SK-N-SH treated with all-trans-retinoic acid at 6 μM for 48 hours (cell line): ENCODE measurements around the gene UBASH3B.

ENCODE experiments used
- CREB5 ChIP-seq: fragments of 250-450 bp; sonication (Bioruptor Pico); IDR thresholded peaks from 2 replicates; pipeline ENCODE4 v1.5.1; 2020; ENCODE audit warnings: low read depth, mild to moderate bottlenecking, moderate library complexity
- GLIS3 ChIP-seq: fragments of 250-450 bp; sonication (Bioruptor Pico); IDR thresholded peaks from 2 replicates; pipeline ENCODE4 v1.5.0; 2020; ENCODE audit warnings: mild to moderate bottlenecking, moderate library complexity
- ISL1 ChIP-seq: fragments of 250-450 bp; sonication (Bioruptor Pico); IDR thresholded peaks from 2 replicates; pipeline ENCODE4 v2.1.2; 2022; ENCODE audit warnings: mild to moderate bottlenecking, moderate library complexity
- PATZ1 ChIP-seq: fragments of 250-450 bp; sonication (Bioruptor Pico); IDR thresholded peaks from 2 replicates; pipeline ENCODE4 v1.8.0; 2020; ENCODE audit warnings: mild to moderate bottlenecking, moderate library complexity, borderline replicate concordance
- POU6F1 ChIP-seq: fragments of 250-450 bp; sonication (Bioruptor Pico); IDR thresholded peaks from 2 replicates; pipeline ENCODE4 v1.8.0; 2021; ENCODE audit warnings: low read depth, mild to moderate bottlenecking, moderate library complexity, borderline replicate concordance
- RARB ChIP-seq: fragments of 250-450 bp; sonication (Bioruptor Pico); IDR thresholded peaks from 2 replicates; pipeline ENCODE4 v1.8.0; 2021; ENCODE audit warnings: mild to moderate bottlenecking, moderate library complexity
- SNAI2 ChIP-seq: fragments of 250-450 bp; sonication (Bioruptor Pico); IDR thresholded peaks from 2 replicates; pipeline ENCODE4 v1.5.0; 2020; ENCODE audit warnings: mild to moderate bottlenecking, moderate library complexity
- ZFP3 ChIP-seq: fragments of 250-450 bp; sonication (Bioruptor Pico); IDR thresholded peaks from 2 replicates; pipeline ENCODE4 v1.5.0; 2020; ENCODE audit warnings: mild to moderate bottlenecking, moderate library complexity
- ZNF8 ChIP-seq: fragments of 450-650 bp; formaldehyde crosslinking; IDR thresholded peaks from 2 replicates; pipeline ENCODE4 v1.5.0; 2020; ENCODE audit warnings: mild to moderate bottlenecking, moderate library complexity

- TF ChIP-seq SNAI2 (CRISPR knock-in tag) (no peak), GLIS3 (CRISPR knock-in tag) (no peak), CREB5 (CRISPR knock-in tag) (no peak), POU6F1 (CRISPR knock-in tag) (no peak), ZNF8 (CRISPR knock-in tag) (no peak), PATZ1 (CRISPR knock-in tag) (no peak), RARB (CRISPR knock-in tag) (no peak), ZFP3 (CRISPR knock-in tag) (no peak), ISL1 (CRISPR knock-in tag) (no peak)
Observed at GRCh38 chr11:122698392-122698791, 42.9 kb downstream of the UBASH3B start.
